GM08714 (cell line): ENCODE results near the gene RGS7.

Experiments
- H3K4me3 ChIP-seq: fragments of 200-500 bp; sonication (Bioruptor generic); 2 replicates; pipeline ENCODE4 v1.5.1; 2014; ENCODE audit warnings: mild to moderate bottlenecking, low read length, inconsistent platforms
- ZNF274 ChIP-seq: IDR thresholded peaks from 2 replicates; pipeline ENCODE4 v1.6.1; 2012; ENCODE audit warnings: mild to moderate bottlenecking, low read depth, low read length

The RGS7 gene

GRCh38 chr1:240831922-240832321, 525.1 kb downstream of the RGS7 start:
- no peak overlapping the region for H3K4me3 ChIP-seq
- no peak for TF ChIP-seq ZNF274

GRCh38 chr1:240831191-240831631, 525.8 kb downstream of the RGS7 start:
- TF ChIP-seq ZNF274 = no peak
- H3K4me3 ChIP-seq = no peak overlapping the region

GRCh38 chr1:240829487-240829886, 527.5 kb downstream of the RGS7 start:
- no peak for TF ChIP-seq ZNF274
- H3K4me3 ChIP-seq = no peak overlapping the region

GRCh38 chr1:240827786-240828185, 529.2 kb downstream of the RGS7 start:
- no peak overlapping the region for H3K4me3 ChIP-seq
- no peak for TF ChIP-seq ZNF274

GRCh38 chr1:240824238-240824637, 532.8 kb downstream of the RGS7 start:
- no peak overlapping the region for H3K4me3 ChIP-seq
- no peak for TF ChIP-seq ZNF274

GRCh38 chr1:240823357-240823756, 533.6 kb downstream of the RGS7 start:
- H3K4me3 ChIP-seq = no peak overlapping the region
- no peak for TF ChIP-seq ZNF274

- no peak overlapping the region for H3K4me3 ChIP-seq
- no peak for TF ChIP-seq ZNF274
These were observed 535.1 kb downstream of the RGS7 start for GRCh38 chr1:240821925-240822324.

GRCh38 chr1:240820816-240821215, 536.2 kb downstream of the RGS7 start:
- no peak overlapping the region for H3K4me3 ChIP-seq
- no peak for TF ChIP-seq ZNF274

GRCh38 chr1:240816472-240816871, 540.5 kb downstream of the RGS7 start:
- TF ChIP-seq ZNF274 = no peak
- H3K4me3 ChIP-seq = no peak overlapping the region

- TF ChIP-seq ZNF274 = no peak
- H3K4me3 ChIP-seq = no peak overlapping the region
These were observed 543.3 kb downstream of the RGS7 start for GRCh38 chr1:240813720-240814119.

- H3K4me3 ChIP-seq = no peak overlapping the region
- TF ChIP-seq ZNF274 = no peak
These were observed 545.7 kb downstream of the RGS7 start for GRCh38 chr1:240811256-240811655.

- TF ChIP-seq ZNF274 = no peak
- no peak overlapping the region for H3K4me3 ChIP-seq
These were observed 548.6 kb downstream of the RGS7 start for GRCh38 chr1:240808381-240808780.

GRCh38 chr1:240806200-240806745, 550.7 kb downstream of the RGS7 start:
- no peak for TF ChIP-seq ZNF274

GRCh38 chr1:240804475-240804874, 552.5 kb downstream of the RGS7 start:
- no peak overlapping the region for H3K4me3 ChIP-seq
- no peak for TF ChIP-seq ZNF274

More at GRCh38 chr1:240806200-240806745, 550.7 kb downstream of the RGS7 start:
- H3K4me3 ChIP-seq = no peak overlapping the region

GRCh38 chr1:240803151-240803550, 553.9 kb downstream of the RGS7 start:
- no peak overlapping the region for H3K4me3 ChIP-seq
- no peak for TF ChIP-seq ZNF274

GRCh38 chr1:240802271-240802670, 554.7 kb downstream of the RGS7 start:
- no peak overlapping the region for H3K4me3 ChIP-seq
- TF ChIP-seq ZNF274 = no peak

- no peak for TF ChIP-seq ZNF274
- H3K4me3 ChIP-seq = no peak overlapping the region
These were observed 555.6 kb downstream of the RGS7 start for GRCh38 chr1:240801442-240801841.
